ENCODE results near the gene TSPAN11. TPM values are rescaled to one million over a fixed set of nuclear protein-coding genes. Genes with fewer than 3 reads are reported as not detected.

The TSPAN11 gene
- total and polyA plus RNA-seq, 2 donors (not counting 3 experiments of a cell fraction or from before 2014, with no cell fraction given): 2.1 to 3.9 TPM

DNA sequence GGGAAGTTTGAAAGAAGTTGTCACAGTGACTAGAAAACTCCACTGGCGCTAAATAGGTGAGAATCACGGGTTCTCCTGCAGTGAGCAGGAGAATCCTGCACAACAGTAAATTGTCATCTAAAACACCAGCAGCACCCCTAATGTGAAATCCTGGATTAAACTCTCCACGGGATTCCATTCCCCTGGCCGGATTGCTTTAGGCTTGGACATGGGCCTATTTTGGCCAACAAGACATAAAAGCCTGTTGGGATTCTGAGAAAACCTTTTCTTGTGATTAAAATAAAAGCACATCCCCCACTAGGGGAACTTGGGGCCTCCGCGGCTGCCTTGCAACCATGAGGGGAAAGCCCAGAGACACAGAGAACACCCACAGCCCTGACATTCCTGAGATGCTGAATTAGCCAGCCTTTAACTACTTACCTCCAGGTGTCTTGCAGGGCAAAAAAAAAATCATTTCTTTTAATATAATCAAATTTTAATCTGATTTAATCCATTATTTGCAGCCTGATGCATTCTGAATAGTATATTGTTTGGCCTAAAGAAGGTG is 21.0 kb upstream of the TSPAN11 start:
- H3K27ac ChIP-seq (ENCODE audit: insufficient read depth, low read depth, low read length): no peak overlapping the region
- no peak overlapping the region for H3K4me3 ChIP-seq (replicated peaks in 1 of 3; ENCODE audit: insufficient read depth in 1 of 3, low read depth in 1 of 3, low read length in 3 of 3)
- intact Hi-C loops (cut with micrococcal nuclease) (no loop called here), dilution Hi-C loops (cut with MboI; ENCODE audit: extremely low pct_ligation_motif_present, low sequenced_read_pairs) (no loop called here)
- H3K79me2 ChIP-seq (ENCODE audit: control insufficient read depth, insufficient read depth, low read length): no peaks in the 10 kb centered on the region
- no TSS peak for BruUV-seq (replicated peaks)
- H3K4me2 ChIP-seq (ENCODE audit: insufficient read depth, low read length): no peak overlapping the region
- H3K36me3 ChIP-seq (ENCODE audit: control insufficient read depth in 2 of 2, extremely low read depth in 1 of 2, insufficient read depth in 2 of 2, low read length in 2 of 2): no peaks in the 10 kb centered on the region
- H3K27me3 ChIP-seq (ENCODE audit: control insufficient read depth in 2 of 2, insufficient read depth in 2 of 2, low read length in 2 of 2): peaks cover 9 to 10% of the 10 kb centered on the region in 2 experiments
- H3K4me1 ChIP-seq (ENCODE audit: control insufficient read depth, extremely low read depth, insufficient read depth, low read length): no peaks in the 10 kb centered on the region
- H3K9ac ChIP-seq (replicated peaks; ENCODE audit: extremely low read depth, insufficient read depth, low read length): no peak overlapping the region
- no peak for FAIRE-seq
- no peak overlapping the region for H2AFZ ChIP-seq (ENCODE audit: low read depth, low read length)
- no peaks in the 10 kb centered on the region for H3K9me1 ChIP-seq (replicated peaks; ENCODE audit: control insufficient read depth, extremely low read depth, insufficient read depth, low read length)
- POLR2A ChIA-PET: no interaction called here
- CTCF ChIA-PET: interaction anchor here (1.2 kb wide), 1 partner anchor 366 kb away, joined by 3 read pairs; no protein-coding TSS in a partner anchor
- no peaks in the 10 kb centered on the region for H4K20me1 ChIP-seq (replicated peaks; ENCODE audit: control insufficient read depth, extremely low read depth, insufficient read depth, low read length)
- DNase-seq (ENCODE audit: low read depth, low spot score): no peak
- TF ChIP-seq, protein P1, sequence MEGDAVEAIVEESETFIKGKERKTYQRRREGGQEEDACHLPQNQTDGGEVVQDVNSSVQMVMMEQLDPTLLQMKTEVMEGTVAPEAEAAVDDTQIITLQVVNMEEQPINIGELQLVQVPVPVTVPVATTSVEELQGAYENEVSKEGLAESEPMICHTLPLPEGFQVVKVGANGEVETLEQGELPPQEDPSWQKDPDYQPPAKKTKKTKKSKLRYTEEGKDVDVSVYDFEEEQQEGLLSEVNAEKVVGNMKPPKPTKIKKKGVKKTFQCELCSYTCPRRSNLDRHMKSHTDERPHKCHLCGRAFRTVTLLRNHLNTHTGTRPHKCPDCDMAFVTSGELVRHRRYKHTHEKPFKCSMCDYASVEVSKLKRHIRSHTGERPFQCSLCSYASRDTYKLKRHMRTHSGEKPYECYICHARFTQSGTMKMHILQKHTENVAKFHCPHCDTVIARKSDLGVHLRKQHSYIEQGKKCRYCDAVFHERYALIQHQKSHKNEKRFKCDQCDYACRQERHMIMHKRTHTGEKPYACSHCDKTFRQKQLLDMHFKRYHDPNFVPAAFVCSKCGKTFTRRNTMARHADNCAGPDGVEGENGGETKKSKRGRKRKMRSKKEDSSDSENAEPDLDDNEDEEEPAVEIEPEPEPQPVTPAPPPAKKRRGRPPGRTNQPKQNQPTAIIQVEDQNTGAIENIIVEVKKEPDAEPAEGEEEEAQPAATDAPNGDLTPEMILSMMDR (IDR thresholded peaks at IDR 0.05; ENCODE audit: extremely low read depth in 1 of 2, insufficient read depth in 1 of 2, low read depth in 1 of 2, low read length in 2 of 2): no peak
- no peak for TF ChIP-seq POLR2A (IDR thresholded peaks at IDR 0.05; ENCODE audit: low read depth, low read length)
- TF ChIP-seq EZH2 (IDR thresholded peaks at IDR 0.05; ENCODE audit: borderline replicate concordance, low read depth, low read length, severe bottlenecking): no peak
- TF ChIP-seq FOS (IDR thresholded peaks at IDR 0.05; ENCODE audit: borderline replicate concordance, insufficient read depth, low read length): no peak
- no peak for TF ChIP-seq MYC (IDR thresholded peaks at IDR 0.05; ENCODE audit: low read depth, low read length)
- TF ChIP-seq, protein P2, sequence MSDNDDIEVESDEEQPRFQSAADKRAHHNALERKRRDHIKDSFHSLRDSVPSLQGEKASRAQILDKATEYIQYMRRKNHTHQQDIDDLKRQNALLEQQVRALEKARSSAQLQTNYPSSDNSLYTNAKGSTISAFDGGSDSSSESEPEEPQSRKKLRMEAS (IDR thresholded peaks at IDR 0.05; ENCODE audit: insufficient read depth, insufficient read length): no peak
- TF ChIP-seq POLR2AphosphoS5 (IDR thresholded peaks at IDR 0.05; ENCODE audit: insufficient read depth, low read depth, low read length): no peak
- TF ChIP-seq JUN (IDR thresholded peaks at IDR 0.05; ENCODE audit: borderline replicate concordance, insufficient read depth, insufficient read length, low read depth): no peak
- TF ChIP-seq GATA2 (IDR thresholded peaks at IDR 0.05; ENCODE audit: insufficient read depth, insufficient read length, low read depth, low read length): no peak
- no peaks in the 10 kb centered on the region for H3K9me3 ChIP-seq (replicated peaks; ENCODE audit: control insufficient read depth, insufficient read depth, low read length)
